ENCODE data around the gene FAM3D. TPM values are rescaled to one million over a fixed set of nuclear protein-coding genes. Genes with fewer than 3 reads are reported as not detected.
"Not testable (repeated sequence)": the region's sequence is repeated elsewhere in the genome, so short reads cannot be mapped to it uniquely, and the experiment has no call there.

Gene FAM3D
- total and polyA plus RNA-seq, 12 donors: 0.06 to 0.40 (median 0.22) TPM; not detected in 8

- TF ChIP-seq POLR2A (IDR thresholded peaks at IDR 0.05) (no peak), CTCF (IDR thresholded peaks at IDR 0.05) (no peak)
- no peak overlapping the region for H3K4me3 ChIP-seq
- no peaks in the 10 kb centered on the region for H3K27me3 ChIP-seq
- no peaks in the 10 kb centered on the region for H3K4me1 ChIP-seq (replicated peaks in 1 of 2)
- H3K27ac ChIP-seq: no peak overlapping the region
- intact Hi-C loops (cut with DNase I): no loop called here
- 70 to 76% (median 74%) methylated on average over 3 of the region's 3 CpGs for WGBS, 4 donors
- no peaks in the 10 kb centered on the region for H3K36me3 ChIP-seq (replicated peaks in 1 of 2)
- H3K9me3 ChIP-seq (replicated peaks in 1 of 3): no peaks in the 10 kb centered on the region
- DNase-seq: no peak
Observed at GRCh38 chr3:58708116-58708791, 41.7 kb upstream of the FAM3D start.

- H3K4me1 ChIP-seq (replicated peaks in 1 of 2): no peaks in the 10 kb centered on the region
- H3K36me3 ChIP-seq (replicated peaks in 1 of 2): no peaks in the 10 kb centered on the region
- intact Hi-C loops (cut with DNase I): no loop called here
- H3K27ac ChIP-seq: no peak overlapping the region
- H3K9me3 ChIP-seq (replicated peaks in 1 of 3): no peaks in the 10 kb centered on the region
- H3K27me3 ChIP-seq: no peaks in the 10 kb centered on the region
- TF ChIP-seq POLR2A (IDR thresholded peaks at IDR 0.05) (no peak), CTCF (IDR thresholded peaks at IDR 0.05) (no peak)
- 77 to 84% (median 81%) methylated on average over 3 of the region's 3 CpGs for WGBS, 4 donors
- H3K4me3 ChIP-seq: no peak overlapping the region
- no peak for DNase-seq
Observed at GRCh38 chr3:58707390-58707930, 40.9 kb upstream of the FAM3D start.

GRCh38 chr3:58706395-58707167 lies 40.0 kb upstream of the FAM3D start:
- DNase-seq: no peak
- H3K27ac ChIP-seq: no peak overlapping the region
- no peaks in the 10 kb centered on the region for H3K4me1 ChIP-seq (replicated peaks in 1 of 2)
- no peaks in the 10 kb centered on the region for H3K9me3 ChIP-seq (replicated peaks in 1 of 3)
- TF ChIP-seq CTCF (IDR thresholded peaks at IDR 0.05) (no peak), POLR2A (IDR thresholded peaks at IDR 0.05) (no peak)
- 80 to 88% (median 83%) methylated on average over 2 of the region's 2 CpGs for WGBS, 4 donors
- H3K27me3 ChIP-seq: no peaks in the 10 kb centered on the region
- no peaks in the 10 kb centered on the region for H3K36me3 ChIP-seq (replicated peaks in 1 of 2)
- H3K4me3 ChIP-seq: no peak overlapping the region
- intact Hi-C loops (cut with DNase I): no loop called here

GRCh38 chr3:58704745-58705144 lies 38.2 kb upstream of the FAM3D start:
- H3K36me3 ChIP-seq (replicated peaks in 1 of 2): no peaks in the 10 kb centered on the region
- 42 to 66% (median 48%) methylated on average over 2 of the region's 2 CpGs for WGBS, 4 donors
- intact Hi-C loops (cut with DNase I): no loop called here

GRCh38 chr3:58704304-58704703 lies 37.7 kb upstream of the FAM3D start:
- intact Hi-C loops (cut with DNase I); H3K27me3 ChIP-seq; H3K9me3 ChIP-seq (replicated peaks in 1 of 3); H3K36me3 ChIP-seq (replicated peaks in 1 of 2); H3K27ac ChIP-seq; H3K4me1 ChIP-seq (replicated peaks in 1 of 2); H3K4me3 ChIP-seq; DNase-seq: not testable (repeated sequence)
- WGBS, 4 donors: 82 to 91% (median 88%) methylated on average over 2 of the region's 2 CpGs

More at GRCh38 chr3:58704745-58705144, 38.2 kb upstream of the FAM3D start:
- DNase-seq: no peak
- Histone ChIP-seq H3K4me1 (replicated peaks in 1 of 2) (no peaks in the 10 kb centered on the region), H3K9me3 (replicated peaks in 1 of 3) (no peaks in the 10 kb centered on the region), H3K27ac (no peak overlapping the region), H3K4me3 (no peak overlapping the region), H3K27me3 (no peaks in the 10 kb centered on the region)
- TF ChIP-seq CTCF (IDR thresholded peaks at IDR 0.05) (no peak), POLR2A (IDR thresholded peaks at IDR 0.05) (no peak)

All from adrenal gland (tissue), 12 donors.